ENCODE results near the gene RTN4RL1. TPM values are rescaled to one million over a fixed set of nuclear protein-coding genes. Genes with fewer than 3 reads are reported as not detected.

Gene RTN4RL1
- total and polyA plus RNA-seq, 9 donors: 0.30 to 4.1 (median 1.6) TPM; not detected in 1

- no peak overlapping the region for H3K27ac ChIP-seq
- no peaks in the 10 kb centered on the region for H3K27me3 ChIP-seq
- no peak for DNase-seq
- TF ChIP-seq, protein P1, sequence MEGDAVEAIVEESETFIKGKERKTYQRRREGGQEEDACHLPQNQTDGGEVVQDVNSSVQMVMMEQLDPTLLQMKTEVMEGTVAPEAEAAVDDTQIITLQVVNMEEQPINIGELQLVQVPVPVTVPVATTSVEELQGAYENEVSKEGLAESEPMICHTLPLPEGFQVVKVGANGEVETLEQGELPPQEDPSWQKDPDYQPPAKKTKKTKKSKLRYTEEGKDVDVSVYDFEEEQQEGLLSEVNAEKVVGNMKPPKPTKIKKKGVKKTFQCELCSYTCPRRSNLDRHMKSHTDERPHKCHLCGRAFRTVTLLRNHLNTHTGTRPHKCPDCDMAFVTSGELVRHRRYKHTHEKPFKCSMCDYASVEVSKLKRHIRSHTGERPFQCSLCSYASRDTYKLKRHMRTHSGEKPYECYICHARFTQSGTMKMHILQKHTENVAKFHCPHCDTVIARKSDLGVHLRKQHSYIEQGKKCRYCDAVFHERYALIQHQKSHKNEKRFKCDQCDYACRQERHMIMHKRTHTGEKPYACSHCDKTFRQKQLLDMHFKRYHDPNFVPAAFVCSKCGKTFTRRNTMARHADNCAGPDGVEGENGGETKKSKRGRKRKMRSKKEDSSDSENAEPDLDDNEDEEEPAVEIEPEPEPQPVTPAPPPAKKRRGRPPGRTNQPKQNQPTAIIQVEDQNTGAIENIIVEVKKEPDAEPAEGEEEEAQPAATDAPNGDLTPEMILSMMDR (IDR thresholded peaks at IDR 0.05): no peak
- TF ChIP-seq POLR2A (IDR thresholded peaks at IDR 0.05): no peak
- no peak for TF ChIP-seq EP300 (IDR thresholded peaks at IDR 0.05)
- no peaks in the 10 kb centered on the region for H3K9me3 ChIP-seq
- no peak overlapping the region for H3K4me3 ChIP-seq
- intact Hi-C loops (cut with DNase I): no loop called here
- 78 to 83% (median 78%) methylated on average over 12 of the region's 12 CpGs for WGBS, 3 donors
- no peaks in the 10 kb centered on the region for H3K4me1 ChIP-seq (ENCODE audit: insufficient read depth)
- no peaks in the 10 kb centered on the region for H3K36me3 ChIP-seq
Measured at GRCh38 chr17:1915889-1916288, 109.2 kb downstream of the RTN4RL1 start.

- DNase-seq: no peak
- no peak overlapping the region for H3K27ac ChIP-seq
- no peaks in the 10 kb centered on the region for H3K4me1 ChIP-seq (ENCODE audit: insufficient read depth)
- H3K4me3 ChIP-seq: no peak overlapping the region
- no peaks in the 10 kb centered on the region for H3K36me3 ChIP-seq
- no peak for TF ChIP-seq EP300 (IDR thresholded peaks at IDR 0.05)
- TF ChIP-seq POLR2A (IDR thresholded peaks at IDR 0.05): no peak
- TF ChIP-seq, protein P1 (IDR thresholded peaks at IDR 0.05): no peak
- H3K27me3 ChIP-seq: no peaks in the 10 kb centered on the region
- no peaks in the 10 kb centered on the region for H3K9me3 ChIP-seq
- WGBS, 3 donors: 31 to 43% (median 40%) methylated on average over 8 of the region's 8 CpGs
- intact Hi-C loops (cut with DNase I): loop anchor here in 1 of 4 donors (5.0 kb wide), 1 partner anchor 363 kb away; no protein-coding TSS in a partner anchor
Measured at GRCh38 chr17:1914661-1915083, 110.5 kb downstream of the RTN4RL1 start.

- Histone ChIP-seq H3K4me3 (no peak overlapping the region), H3K9me3 (no peaks in the 10 kb centered on the region), H3K27me3 (no peaks in the 10 kb centered on the region), H3K36me3 (no peaks in the 10 kb centered on the region), H3K27ac (no peak overlapping the region), H3K4me1 (ENCODE audit: insufficient read depth) (no peaks in the 10 kb centered on the region)
- no peak for DNase-seq
- intact Hi-C loops (cut with DNase I): loop anchor here in 1 of 4 donors (5.0 kb wide), 1 partner anchor 364 kb away; no protein-coding TSS in a partner anchor
- WGBS, 3 donors: 87 to 90% (median 89%) methylated on average over 14 of the region's 14 CpGs
- TF ChIP-seq, protein P1 (IDR thresholded peaks at IDR 0.05): no peak
- TF ChIP-seq POLR2A (IDR thresholded peaks at IDR 0.05): no peak
Measured at GRCh38 chr17:1913702-1914101, 111.4 kb downstream of the RTN4RL1 start.

DNA sequence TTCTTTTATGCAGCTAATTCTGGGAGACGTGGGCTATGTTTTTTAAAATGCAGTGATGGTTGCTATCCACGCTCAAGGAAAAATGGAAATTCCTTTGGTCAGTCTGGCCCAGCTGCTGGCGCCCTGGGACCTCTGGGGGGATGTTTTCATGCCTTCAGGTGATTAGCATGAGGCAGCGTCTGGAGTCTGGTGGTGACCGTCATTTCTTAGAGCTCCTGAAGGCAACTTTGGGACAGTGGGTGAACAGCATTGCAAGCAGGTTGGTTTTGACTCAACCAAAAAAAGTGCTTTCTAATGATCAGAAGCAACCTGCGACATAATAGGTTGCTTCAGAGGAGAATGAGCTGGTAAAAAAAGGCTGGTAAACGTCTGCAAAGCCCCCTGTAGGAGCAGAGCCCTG lies 113.0 kb downstream of the RTN4RL1 start:
- no peak overlapping the region for H3K4me3 ChIP-seq
- H3K27me3 ChIP-seq: no peaks in the 10 kb centered on the region
- no peak for TF ChIP-seq EP300 (IDR thresholded peaks at IDR 0.05)
- TF ChIP-seq, protein P1 (IDR thresholded peaks at IDR 0.05): no peak
- TF ChIP-seq POLR2A (IDR thresholded peaks at IDR 0.05): no peak
- H3K27ac ChIP-seq: no peak overlapping the region
- intact Hi-C loops (cut with DNase I): loop anchor here in 1 of 4 donors (5.0 kb wide), 1 partner anchor 365 kb away; no protein-coding TSS in a partner anchor
- H3K9me3 ChIP-seq: no peaks in the 10 kb centered on the region
- no peak for DNase-seq
- no peaks in the 10 kb centered on the region for H3K36me3 ChIP-seq
- 28 to 44% (median 28%) methylated on average over 7 of the region's 7 CpGs for WGBS, 3 donors
- peaks cover 6% of the 10 kb centered on the region for H3K4me1 ChIP-seq (ENCODE audit: insufficient read depth)
